ENCODE results near the gene MYOD1.

MYOD1 gene

GRCh38 chr11:17734986-17735817 lies 15.8 kb downstream of the MYOD1 start:
- DNase-seq (ENCODE audit: low spot score), result no peak

DNA sequence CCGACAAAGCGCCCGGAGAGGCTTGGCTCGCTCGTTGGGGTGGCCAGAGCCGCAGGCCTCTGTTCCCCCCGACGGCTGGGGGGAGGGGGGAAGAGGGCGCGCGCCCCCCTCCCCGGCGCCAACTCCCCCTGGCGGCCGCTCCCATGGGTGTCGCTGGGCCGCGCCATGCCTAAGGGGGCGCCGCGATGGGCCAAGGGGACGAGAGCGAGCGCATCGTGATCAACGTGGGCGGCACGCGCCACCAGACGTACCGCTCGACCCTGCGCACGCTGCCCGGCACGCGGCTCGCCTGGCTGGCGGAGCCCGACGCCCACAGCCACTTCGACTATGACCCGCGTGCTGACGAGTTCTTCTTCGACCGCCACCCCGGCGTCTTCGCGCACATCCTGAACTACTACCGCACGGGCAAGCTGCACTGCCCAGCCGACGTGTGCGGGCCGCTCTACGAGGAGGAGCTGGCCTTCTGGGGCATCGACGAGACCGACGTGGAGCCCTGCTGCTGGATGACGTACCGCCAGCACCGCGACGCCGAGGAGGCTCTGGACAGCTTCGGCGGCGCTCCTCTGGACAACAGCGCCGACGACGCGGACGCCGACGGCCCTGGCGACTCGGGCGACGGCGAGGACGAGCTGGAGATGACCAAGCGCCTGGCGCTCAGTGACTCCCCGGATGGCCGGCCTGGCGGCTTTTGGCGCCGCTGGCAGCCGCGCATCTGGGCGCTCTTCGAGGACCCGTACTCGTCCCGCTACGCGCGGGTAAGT lies 16.6 kb downstream of the MYOD1 start:
- DNase-seq (ENCODE audit: low spot score), result no peak

- no peak for DNase-seq (ENCODE audit: low spot score)
Measured at GRCh38 chr11:17736579-17736893, 17.2 kb downstream of the MYOD1 start.

- DNase-seq (ENCODE audit: low spot score), result no peak
Measured at GRCh38 chr11:17736930-17737817, 17.8 kb downstream of the MYOD1 start.

DNA sequence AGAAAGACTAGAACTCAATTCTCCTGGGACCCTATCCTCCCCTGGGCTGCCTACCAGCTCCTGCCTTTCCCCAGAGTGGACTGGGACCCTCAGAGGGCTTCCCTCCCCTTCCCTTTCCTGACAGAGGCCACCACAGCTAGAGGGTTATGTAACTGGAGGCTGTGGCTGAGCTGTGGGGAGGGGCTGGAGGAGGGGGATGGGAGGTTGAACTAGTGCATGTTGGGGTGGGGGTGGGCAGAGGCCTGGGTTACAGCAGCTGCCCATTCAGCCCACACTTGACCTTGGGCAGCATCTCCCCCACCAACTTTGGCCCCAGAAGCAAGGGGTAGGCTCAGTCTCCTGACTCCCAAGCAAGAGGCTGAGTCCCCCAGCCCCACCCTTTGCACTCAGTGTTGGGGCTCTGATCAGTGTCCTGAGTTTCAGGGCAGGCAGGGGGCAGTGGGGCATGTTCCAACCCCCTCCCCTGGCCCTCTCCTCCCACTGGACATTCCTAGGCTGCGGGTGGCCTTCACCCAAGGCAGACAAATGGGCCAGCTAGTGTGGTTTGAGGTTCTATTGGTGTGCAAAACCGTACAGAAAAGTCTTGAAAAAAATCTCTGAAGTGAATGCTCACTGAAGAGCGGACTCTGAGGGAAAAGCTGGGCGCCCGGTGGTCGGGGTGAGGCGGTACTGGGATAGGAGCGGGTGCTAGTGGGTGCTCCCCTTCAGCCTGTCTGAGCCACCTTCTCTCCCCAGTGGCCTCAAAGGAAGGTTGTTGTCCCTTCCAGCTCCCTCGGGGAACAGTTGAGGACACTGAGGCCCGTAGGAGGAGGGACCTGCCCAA lies 19.0 kb downstream of the MYOD1 start:
- no peak for DNase-seq (ENCODE audit: low spot score)

GRCh38 chr11:17739945-17740338 lies 20.6 kb downstream of the MYOD1 start:
- no peak for DNase-seq (ENCODE audit: low spot score)

DNA sequence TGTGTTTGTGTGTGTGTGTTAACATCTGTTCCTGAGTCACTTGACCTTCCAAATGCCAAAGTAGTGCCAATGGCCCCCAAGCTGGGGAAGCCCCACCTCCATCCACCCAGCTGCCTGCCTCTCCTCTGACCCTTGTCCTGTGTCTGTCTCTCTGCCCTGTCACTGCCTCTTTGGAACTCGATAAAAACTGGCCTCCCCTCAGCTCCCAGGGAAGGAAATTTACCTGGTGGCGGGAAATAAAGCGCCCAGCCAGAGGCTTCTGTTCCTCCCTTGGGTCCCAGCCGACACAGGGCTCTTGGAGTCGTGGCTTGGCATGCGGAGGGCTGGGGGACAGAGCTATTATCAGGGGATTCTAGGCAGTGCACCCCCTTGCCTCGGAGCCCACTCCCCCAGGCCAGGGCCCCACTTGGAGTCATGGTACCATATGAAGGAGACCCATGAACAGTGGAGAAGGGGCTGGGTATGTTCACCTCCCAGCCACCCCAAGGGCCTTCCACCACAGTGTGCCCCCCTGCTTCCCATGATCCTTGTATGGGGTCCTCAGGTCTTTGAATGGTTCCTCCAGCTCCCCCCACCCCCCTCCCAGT lies 21.4 kb downstream of the MYOD1 start:
- no peak for DNase-seq (ENCODE audit: low spot score)

DNA sequence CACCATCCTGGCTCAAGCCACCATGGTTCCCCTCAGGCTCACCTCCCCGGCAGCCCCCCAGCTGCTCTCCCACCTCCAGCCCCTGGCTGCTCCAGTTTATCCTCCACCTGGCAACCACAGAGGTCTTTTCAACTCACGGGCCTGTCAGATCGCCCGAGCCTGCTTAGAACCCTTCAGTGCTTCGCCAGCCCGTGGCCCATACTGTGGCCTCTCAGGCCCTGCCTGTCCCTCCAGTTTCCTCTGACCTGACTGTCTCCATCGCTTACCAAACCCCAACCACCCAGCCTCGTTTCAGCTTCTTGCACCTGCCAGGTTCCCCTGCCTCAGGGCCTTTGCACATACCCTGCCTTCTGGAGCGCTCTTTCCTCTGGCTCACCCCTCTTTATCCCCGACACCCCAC lies 22.1 kb downstream of the MYOD1 start:
- no peak for DNase-seq (ENCODE audit: low spot score)

GRCh38 chr11:17742019-17742418 lies 22.6 kb downstream of the MYOD1 start:
- DNase-seq (ENCODE audit: low spot score), result no peak

DNA sequence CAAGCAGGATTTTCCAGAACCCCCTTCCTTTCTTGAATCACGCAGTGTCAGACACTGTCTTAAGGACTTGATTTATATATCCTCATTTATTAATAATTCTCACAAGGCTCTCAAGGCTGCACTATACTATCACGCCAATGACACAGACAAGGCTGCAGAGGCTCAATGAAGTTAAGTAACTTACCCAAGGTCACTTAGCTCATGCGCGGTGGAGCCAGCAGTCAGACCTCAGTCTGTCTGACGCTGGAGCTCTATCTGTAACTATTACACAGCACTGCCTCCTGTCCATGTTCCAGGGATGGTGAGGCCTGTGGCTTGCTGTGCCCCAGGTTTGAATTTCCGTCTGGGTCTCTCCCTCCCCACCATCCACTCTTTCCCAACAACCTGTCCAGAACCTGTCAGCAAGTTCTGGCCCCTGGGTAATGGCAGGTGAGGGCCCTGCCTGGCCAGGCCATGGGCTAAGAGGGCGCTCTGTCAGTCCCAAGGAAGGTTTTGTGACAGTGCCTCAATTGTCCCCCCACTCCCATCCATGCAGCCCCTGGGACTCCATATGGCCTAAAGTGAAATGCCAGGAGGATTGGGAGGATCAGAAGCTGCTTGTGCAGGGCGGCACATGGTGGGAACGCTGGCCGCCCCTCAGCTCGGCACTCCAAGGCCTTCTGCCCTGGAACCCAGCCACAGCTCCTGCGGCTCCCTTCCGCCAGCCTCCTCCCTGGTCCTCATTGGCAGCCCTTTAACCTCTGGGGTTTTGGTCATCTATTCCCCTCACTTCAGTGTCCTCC lies 23.8 kb downstream of the MYOD1 start:
- no peak for DNase-seq (ENCODE audit: low spot score)

- DNase-seq (ENCODE audit: low spot score), result no peak
Measured at GRCh38 chr11:17743808-17744119, 24.4 kb downstream of the MYOD1 start.

GRCh38 chr11:17744151-17744940 lies 25.0 kb downstream of the MYOD1 start:
- DNase-seq (ENCODE audit: low spot score), result no peak

DNA sequence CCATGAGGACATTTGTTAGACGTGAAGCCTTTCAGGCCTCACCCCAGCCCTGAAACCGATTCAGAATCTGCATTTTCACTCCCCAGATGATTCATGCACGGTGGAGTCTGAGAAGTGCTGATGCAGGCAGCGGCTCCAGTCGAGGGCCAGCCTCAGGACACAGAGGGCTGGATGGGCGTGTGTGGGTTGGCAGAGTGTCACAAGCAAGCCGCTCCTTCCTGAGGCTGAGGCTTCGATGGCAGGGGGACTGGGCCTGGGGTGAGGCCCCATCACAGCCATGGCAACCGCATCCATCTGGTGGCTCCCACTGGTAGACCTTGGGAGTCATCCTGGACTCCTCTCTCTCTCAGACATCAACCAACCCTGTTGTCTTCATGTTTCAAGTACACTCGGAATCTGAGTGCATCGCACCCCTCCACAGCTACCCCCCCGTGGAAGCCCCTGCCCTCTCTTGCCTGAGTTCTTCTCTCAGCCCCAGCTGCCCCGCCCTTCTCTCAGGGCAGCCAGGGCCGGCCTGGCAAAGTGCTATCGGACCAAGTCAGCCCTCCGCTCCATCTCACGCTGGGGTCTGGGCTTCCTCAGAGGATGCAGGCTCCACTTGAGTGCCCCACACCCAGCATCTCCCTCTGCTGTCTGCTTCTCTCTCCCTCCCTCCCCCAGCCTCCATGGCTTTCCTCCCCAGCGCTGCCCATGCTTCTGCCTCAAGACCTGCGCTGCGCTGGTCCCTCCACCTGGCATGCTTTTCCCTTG lies 25.8 kb downstream of the MYOD1 start:
- DNase-seq (ENCODE audit: low spot score), result no peak

DNA sequence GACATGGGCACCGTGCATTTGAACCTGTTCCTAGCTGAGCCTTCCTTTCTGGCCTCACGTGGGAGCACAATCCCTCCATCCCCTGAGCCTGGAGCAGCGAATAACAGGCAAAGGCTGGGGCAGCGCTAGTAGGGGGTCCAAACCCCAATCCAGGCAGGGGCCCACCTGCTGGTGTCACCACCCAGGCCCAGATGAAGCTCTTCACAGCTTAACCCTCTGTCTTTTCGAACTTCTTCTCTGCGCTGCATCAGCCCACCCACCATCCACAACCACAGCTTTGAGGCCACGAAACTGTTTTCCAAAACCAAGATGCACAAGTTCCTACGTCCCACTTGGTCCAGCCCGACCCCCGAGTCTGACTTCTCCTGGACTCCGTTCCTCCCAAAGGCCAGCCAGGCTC lies 26.7 kb downstream of the MYOD1 start:
- no peak for DNase-seq (ENCODE audit: low spot score)

DNA sequence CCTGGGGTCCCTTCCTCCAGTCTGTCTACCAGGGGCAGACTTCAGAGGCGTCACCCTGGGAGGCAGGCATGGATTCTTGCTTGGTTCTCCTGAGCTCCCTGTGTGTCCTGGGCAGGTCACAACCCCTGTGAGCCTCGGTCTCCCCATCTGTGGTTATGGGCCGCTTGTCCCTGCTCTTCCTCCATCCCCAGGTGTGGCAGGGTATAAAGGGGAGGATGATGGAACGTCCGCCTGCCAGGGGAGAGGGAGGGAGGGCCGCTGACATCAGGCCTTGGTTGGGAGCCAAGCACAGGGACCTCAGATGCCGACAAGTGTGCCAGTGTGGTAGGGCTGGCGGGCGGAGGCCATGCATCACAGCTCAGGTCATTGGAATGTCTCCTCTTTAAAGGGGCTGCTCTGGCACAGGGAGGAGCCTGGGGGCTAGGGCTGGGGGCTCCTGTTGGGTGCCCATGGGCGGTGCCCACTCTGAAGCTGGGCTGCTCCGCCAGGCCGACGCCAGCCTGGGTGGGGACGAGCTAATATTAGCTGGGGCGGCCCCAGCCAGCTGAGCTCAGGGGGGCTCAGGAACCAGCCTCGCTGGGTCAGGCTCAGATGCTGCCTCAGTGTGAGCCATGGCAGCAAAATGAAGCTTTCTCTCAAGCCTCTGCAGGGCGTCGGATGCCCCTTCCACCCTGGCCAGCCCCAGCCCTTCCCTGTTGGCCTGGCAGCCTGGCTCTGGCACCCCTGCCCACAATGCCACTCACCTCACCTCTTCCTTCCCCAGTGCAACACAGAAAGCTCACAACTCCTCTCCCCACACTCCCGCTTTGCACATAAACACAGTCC lies 28.0 kb downstream of the MYOD1 start:
- DNase-seq (ENCODE audit: low spot score), result no peak

DNA sequence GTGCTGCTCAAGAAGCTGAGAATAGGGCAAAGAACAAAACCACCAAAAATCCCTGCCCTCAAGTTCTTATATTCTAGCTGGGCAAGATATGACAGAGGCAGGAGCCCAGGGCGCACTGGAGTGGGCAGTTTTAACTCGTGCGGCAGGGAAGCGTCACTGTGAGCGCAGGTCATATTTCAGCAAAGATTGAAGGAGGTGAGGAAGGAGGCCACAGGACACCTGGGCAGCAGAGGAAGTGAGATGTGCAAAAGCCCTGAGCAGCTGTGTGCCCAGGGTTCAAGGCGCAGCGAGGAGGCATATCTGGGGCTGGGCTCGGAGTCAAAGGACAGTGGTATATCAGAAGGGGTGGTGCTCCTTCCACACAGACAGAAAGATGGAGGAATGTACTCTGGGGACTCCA lies 28.7 kb downstream of the MYOD1 start:
- no peak for DNase-seq (ENCODE audit: low spot score)

DNA sequence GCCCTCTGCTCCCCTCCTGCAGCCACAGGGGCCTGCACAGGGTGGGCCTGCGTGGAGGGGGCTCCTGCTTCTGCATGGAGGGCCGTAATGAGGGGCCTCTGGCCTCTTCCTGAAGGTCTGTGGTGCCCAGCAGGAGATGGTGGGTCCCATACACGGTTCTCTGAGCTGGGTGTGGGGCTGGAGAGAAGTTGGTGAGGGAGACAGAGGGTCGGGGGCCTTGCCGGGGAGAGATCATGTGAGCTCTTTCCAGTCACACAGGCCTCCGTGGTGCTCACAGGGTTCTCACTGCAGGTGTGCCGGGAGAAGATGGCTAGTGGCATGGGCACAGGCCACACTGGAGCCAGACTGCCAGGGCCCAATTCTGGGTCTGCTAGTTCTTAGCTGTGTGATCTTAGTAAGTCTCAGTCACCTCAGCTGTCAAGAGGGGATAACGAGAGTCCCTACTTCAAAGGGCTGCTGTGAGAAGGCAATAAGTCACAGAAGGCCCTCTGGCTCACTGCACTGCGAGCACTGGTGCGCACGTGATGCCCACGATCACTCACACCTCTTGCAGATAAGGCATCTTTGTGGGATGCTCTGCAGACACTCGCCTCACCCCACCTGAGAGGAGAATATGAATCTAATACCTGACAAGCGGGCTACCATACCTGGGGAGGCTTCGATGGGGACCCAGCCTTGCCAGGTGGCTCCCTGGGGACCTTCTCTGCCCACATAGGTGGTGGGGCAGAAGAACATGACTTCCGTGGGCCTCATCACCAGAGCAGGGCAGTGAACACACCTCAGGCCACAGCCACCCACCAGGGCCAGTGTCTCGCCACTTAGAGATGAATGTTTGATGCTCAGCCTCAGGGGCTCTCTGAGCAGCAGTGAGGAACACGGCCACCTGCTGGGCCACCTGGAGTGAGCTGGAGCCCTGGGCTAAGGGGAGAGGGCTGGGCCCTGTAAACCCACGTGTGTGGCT lies 29.7 kb downstream of the MYOD1 start:
- no peak for DNase-seq (ENCODE audit: low spot score)
